Measurements from ENCODE around the gene LGI4.

Gene LGI4

GRCh38 chr19:35085947-35086346, 48.9 kb downstream of the LGI4 start:
- no peak for DNase-seq (ENCODE audit: low spot score)

- DNase-seq (ENCODE audit: low spot score) = no peak
Observed at GRCh38 chr19:35084509-35084762, 50.4 kb downstream of the LGI4 start.

- DNase-seq (ENCODE audit: low spot score) = no peak
Observed at GRCh38 chr19:35083691-35084508, 51.0 kb downstream of the LGI4 start.

- DNase-seq (ENCODE audit: low spot score) = no peak
Observed at GRCh38 chr19:35081201-35081600, 53.7 kb downstream of the LGI4 start.

- no peak for DNase-seq (ENCODE audit: low spot score)
Observed at GRCh38 chr19:35080613-35081170, 54.2 kb downstream of the LGI4 start.

GRCh38 chr19:35079826-35080225, 55.0 kb downstream of the LGI4 start:
- no peak for DNase-seq (ENCODE audit: low spot score)

GRCh38 chr19:35077411-35078223, 57.2 kb downstream of the LGI4 start:
- DNase-seq (ENCODE audit: low spot score) = no peak

- DNase-seq (ENCODE audit: low spot score) = no peak
Observed at GRCh38 chr19:35076657-35077056, 58.2 kb downstream of the LGI4 start.

GRCh38 chr19:35076026-35076370, 58.9 kb downstream of the LGI4 start:
- DNase-seq (ENCODE audit: low spot score) = no peak

- no peak for DNase-seq (ENCODE audit: low spot score)
Observed at GRCh38 chr19:35075202-35076025, 59.4 kb downstream of the LGI4 start.

Measured in hematopoietic multipotent progenitor cell treated with erythropoietin and hydrocortisone succinate and interleukin-3 and kit ligand, for 17 days (in vitro differentiated cells).